ENCODE results near the gene CCNF. TPM values are rescaled to one million over a fixed set of nuclear protein-coding genes. Genes with fewer than 3 reads are reported as not detected.

The CCNF gene
- total and polyA plus RNA-seq, 7 experiments from 2014 or later: 0.41 to 50.1 (median 3.4) TPM

- POLR2A ChIA-PET: interaction anchor here (0.6 to 0.8 kb wide), 3 partner anchors 149 to 479 kb away, joined by 3 read pairs; no protein-coding TSS in a partner anchor
- no peak for DNase-seq
- Mint-ChIP-seq H3K36me3 (no peaks in the 10 kb centered on the region), H3K4me3 (peak overlapping the region in 1 of 10 donors; percentile 68), H3K27ac (no peak overlapping the region), H3K27me3 (no peaks in the 10 kb centered on the region), H3K9me3 (no peaks in the 10 kb centered on the region), H3K4me1 (peaks cover 11 to 16% (median 13%) of the 10 kb centered on the region in 7 donors)
- CTCF ChIA-PET: interaction anchor here (1.1 to 1.4 kb wide), 2 partner anchors 148 to 293 kb away, joined by 4 read pairs; partner anchors contain the start of gene ABCA3
- Histone ChIP-seq H3K4me3 (ENCODE audit: low read length) (no peak overlapping the region), H3K27ac (ENCODE audit: low read depth, low read length) (no peak overlapping the region), H3K4me1 (ENCODE audit: control insufficient read depth in 2 of 2, insufficient read depth in 2 of 2, low read length in 2 of 2) (peaks cover 10 to 15% of the 10 kb centered on the region in 2 donors), H3K9me3 (ENCODE audit: control insufficient read depth in 2 of 3, low read length in 3 of 3) (no peaks in the 10 kb centered on the region), H3K27me3 (ENCODE audit: control insufficient read depth in 2 of 2, insufficient read depth in 2 of 2, low read length in 2 of 2) (no peaks in the 10 kb centered on the region), H3K36me3 (ENCODE audit: control insufficient read depth in 2 of 3, insufficient read depth in 3 of 3, low read length in 3 of 3) (no peaks in the 10 kb centered on the region)
- peak; percentile 45 for ATAC-seq
- intact Hi-C loops (cut with micrococcal nuclease): loop anchor here (1.0 kb wide), 7 partner anchors 14 to 293 kb away; partner anchors contain the start of genes ABCA3 (in 2 of the 2), CCNF (in 1 of the 2), ECI1 (in 1 of the 2) and RNPS1 (in 1 of the 2)
Measured at GRCh38 chr16:2487903-2488531, 58.8 kb downstream of the CCNF start.

DNA sequence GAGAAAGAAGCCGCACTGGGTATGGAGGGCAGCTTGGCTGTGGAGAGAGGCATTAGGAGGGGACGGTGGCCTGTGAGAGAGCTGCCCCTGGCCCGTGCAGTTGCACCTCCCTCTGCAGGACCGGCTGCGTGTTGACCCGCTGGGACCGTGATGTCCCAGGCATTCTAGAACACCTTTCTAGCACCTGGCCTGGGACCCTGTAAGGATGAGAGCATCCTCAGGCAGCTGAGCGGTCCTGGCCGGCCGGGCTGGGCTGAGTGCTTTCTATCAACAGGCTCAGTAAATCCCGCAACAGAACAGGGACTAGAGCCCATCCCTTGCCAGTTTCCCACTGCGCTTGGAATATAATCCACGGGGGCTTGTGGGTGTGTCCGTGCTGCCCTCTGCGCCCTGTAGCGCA is 60.3 kb downstream of the CCNF start:
- Histone ChIP-seq H3K4me1 (ENCODE audit: control insufficient read depth in 2 of 2, insufficient read depth in 2 of 2, low read length in 2 of 2) (peaks cover 10 to 15% of the 10 kb centered on the region in 2 donors), H3K4me3 (ENCODE audit: low read length) (no peak overlapping the region), H3K36me3 (ENCODE audit: control insufficient read depth in 2 of 3, insufficient read depth in 3 of 3, low read length in 3 of 3) (no peaks in the 10 kb centered on the region), H3K27me3 (ENCODE audit: control insufficient read depth in 2 of 2, insufficient read depth in 2 of 2, low read length in 2 of 2) (no peaks in the 10 kb centered on the region), H3K27ac (ENCODE audit: low read depth, low read length) (no peak overlapping the region), H3K9me3 (ENCODE audit: control insufficient read depth in 2 of 3, low read length in 3 of 3) (no peaks in the 10 kb centered on the region)
- Mint-ChIP-seq H3K36me3 (no peaks in the 10 kb centered on the region), H3K9me3 (no peaks in the 10 kb centered on the region), H3K27ac (no peak overlapping the region), H3K27me3 (no peaks in the 10 kb centered on the region), H3K4me1 (peaks cover 11 to 14% (median 12%) of the 10 kb centered on the region in 7 donors), H3K4me3 (no peak overlapping the region)
- POLR2A ChIA-PET: no interaction called here
- CTCF ChIA-PET: interaction anchor here (0.6 kb wide), 1 partner anchor 228 kb away, joined by 3 read pairs; no protein-coding TSS in a partner anchor
- no peak for DNase-seq
- intact Hi-C loops (cut with micrococcal nuclease): no loop called here
- no peak for ATAC-seq

- Mint-ChIP-seq H3K27me3 (no peaks in the 10 kb centered on the region), H3K36me3 (no peaks in the 10 kb centered on the region), H3K4me3 (no peak overlapping the region), H3K4me1 (peaks cover 10 to 13% (median 11%) of the 10 kb centered on the region in 7 donors), H3K27ac (no peak overlapping the region), H3K9me3 (no peaks in the 10 kb centered on the region)
- intact Hi-C loops (cut with micrococcal nuclease): no loop called here
- DNase-seq (no peak), ATAC-seq (no peak)
- ChIA-PET CTCF (no interaction called here), POLR2A (no interaction called here)
- Histone ChIP-seq H3K27ac (ENCODE audit: low read depth, low read length) (no peak overlapping the region), H3K4me1 (ENCODE audit: control insufficient read depth in 2 of 2, insufficient read depth in 2 of 2, low read length in 2 of 2) (peaks cover 10 to 15% of the 10 kb centered on the region in 2 donors), H3K36me3 (ENCODE audit: control insufficient read depth in 2 of 3, insufficient read depth in 3 of 3, low read length in 3 of 3) (no peaks in the 10 kb centered on the region), H3K9me3 (ENCODE audit: control insufficient read depth in 2 of 3, low read length in 3 of 3) (no peaks in the 10 kb centered on the region), H3K27me3 (ENCODE audit: control insufficient read depth in 2 of 2, insufficient read depth in 2 of 2, low read length in 2 of 2) (no peaks in the 10 kb centered on the region), H3K4me3 (ENCODE audit: low read length) (no peak overlapping the region)
Measured at GRCh38 chr16:2490190-2491105, 61.2 kb downstream of the CCNF start.

- Histone ChIP-seq H3K27ac (ENCODE audit: low read depth, low read length) (no peak overlapping the region), H3K4me1 (ENCODE audit: control insufficient read depth in 2 of 2, insufficient read depth in 2 of 2, low read length in 2 of 2) (peaks cover 2 to 4% of the 10 kb centered on the region in 2 donors), H3K27me3 (ENCODE audit: control insufficient read depth in 2 of 2, insufficient read depth in 2 of 2, low read length in 2 of 2) (no peaks in the 10 kb centered on the region), H3K36me3 (ENCODE audit: control insufficient read depth in 2 of 3, insufficient read depth in 3 of 3, low read length in 3 of 3) (peaks cover 0 to 15% (median 0%) of the 10 kb centered on the region in 3 experiments), H3K9me3 (ENCODE audit: control insufficient read depth in 2 of 3, low read length in 3 of 3) (no peaks in the 10 kb centered on the region), H3K4me3 (ENCODE audit: low read length) (no peak overlapping the region)
- intact Hi-C loops (cut with micrococcal nuclease): no loop called here
- Mint-ChIP-seq H3K36me3 (peaks cover 0 to 3% (median 0%) of the 10 kb centered on the region in 5 donors), H3K9me3 (no peaks in the 10 kb centered on the region), H3K27me3 (no peaks in the 10 kb centered on the region), H3K27ac (peak overlapping the region in 1 of 9 donors; percentile 36), H3K4me3 (no peak overlapping the region), H3K4me1 (peaks cover 3 to 5% (median 4%) of the 10 kb centered on the region in 7 donors)
- ATAC-seq: no peak
- no peak for DNase-seq
- ChIA-PET CTCF (interaction anchor here (0.9 kb wide), 1 partner anchor 9 kb away, joined by 3 read pairs; no protein-coding TSS in a partner anchor), POLR2A (no interaction called here)
Measured at GRCh38 chr16:2492292-2492691, 63.0 kb downstream of the CCNF start.

- CTCF ChIA-PET: no interaction called here
- no peak overlapping the region for H3K4me3 Mint-ChIP-seq
- Histone ChIP-seq H3K9me3 (ENCODE audit: control insufficient read depth in 2 of 3, low read length in 3 of 3) (no peaks in the 10 kb centered on the region), H3K4me3 (ENCODE audit: low read length) (no peak overlapping the region), H3K36me3 (ENCODE audit: control insufficient read depth in 2 of 3, insufficient read depth in 3 of 3, low read length in 3 of 3) (peaks cover 0 to 19% (median 0%) of the 10 kb centered on the region in 3 experiments), H3K27ac (ENCODE audit: low read depth, low read length) (no peak overlapping the region), H3K4me1 (ENCODE audit: control insufficient read depth in 2 of 2, insufficient read depth in 2 of 2, low read length in 2 of 2) (no peaks in the 10 kb centered on the region), H3K27me3 (ENCODE audit: control insufficient read depth in 2 of 2, insufficient read depth in 2 of 2, low read length in 2 of 2) (no peaks in the 10 kb centered on the region)
- no peaks in the 10 kb centered on the region for H3K9me3 Mint-ChIP-seq
- H3K36me3 Mint-ChIP-seq: peaks cover 0 to 8% (median 0%) of the 10 kb centered on the region in 5 donors
- POLR2A ChIA-PET: no interaction called here
- H3K27ac Mint-ChIP-seq: no peak overlapping the region
- intact Hi-C loops (cut with micrococcal nuclease): no loop called here
- ATAC-seq (no peak), DNase-seq (no peak)
- H3K4me1 Mint-ChIP-seq: no peaks in the 10 kb centered on the region
- H3K27me3 Mint-ChIP-seq: no peaks in the 10 kb centered on the region
Measured at GRCh38 chr16:2493605-2494004, 64.4 kb downstream of the CCNF start.

- CTCF ChIA-PET: no interaction called here
- Histone ChIP-seq H3K27ac (ENCODE audit: low read depth, low read length) (no peak overlapping the region), H3K36me3 (ENCODE audit: control insufficient read depth in 2 of 3, insufficient read depth in 3 of 3, low read length in 3 of 3) (peaks cover 0 to 19% (median 0%) of the 10 kb centered on the region in 3 experiments), H3K9me3 (ENCODE audit: control insufficient read depth in 2 of 3, low read length in 3 of 3) (no peaks in the 10 kb centered on the region), H3K27me3 (ENCODE audit: control insufficient read depth in 2 of 2, insufficient read depth in 2 of 2, low read length in 2 of 2) (no peaks in the 10 kb centered on the region), H3K4me3 (ENCODE audit: low read length) (no peak overlapping the region), H3K4me1 (ENCODE audit: control insufficient read depth in 2 of 2, insufficient read depth in 2 of 2, low read length in 2 of 2) (no peaks in the 10 kb centered on the region)
- H3K27me3 Mint-ChIP-seq: no peaks in the 10 kb centered on the region
- H3K4me3 Mint-ChIP-seq: no peak overlapping the region
- H3K36me3 Mint-ChIP-seq: peaks cover 0 to 8% (median 0%) of the 10 kb centered on the region in 5 donors
- H3K9me3 Mint-ChIP-seq: no peaks in the 10 kb centered on the region
- no peak overlapping the region for H3K27ac Mint-ChIP-seq
- H3K4me1 Mint-ChIP-seq: no peaks in the 10 kb centered on the region
- no peak for ATAC-seq
- POLR2A ChIA-PET: no interaction called here
- intact Hi-C loops (cut with micrococcal nuclease): no loop called here
- no peak for DNase-seq
Measured at GRCh38 chr16:2494616-2495015, 65.4 kb downstream of the CCNF start.

Data from naive thymus-derived CD4-positive, alpha-beta T cell (primary cell).